HCT116 (cell line): ENCODE results near the gene MEGF8. TPM values are rescaled to one million over a fixed set of nuclear protein-coding genes. Genes with fewer than 3 reads are reported as not detected.

Experiments
- ATAC-seq: fragments of 200-7000 bp; cut with Tn5 transposase; 2 replicates; pipeline ENCODE4 v1.9.1; 2020; ENCODE audit warnings: mild to moderate bottlenecking, moderate library complexity
- BruUV-seq: library from RNA; stranded (reverse); fragments of 400-500 nt; replicated peaks from 2 replicates; lab custom pipeline; 2021; lab: Mats Ljungman, UMichigan
- CTCF ChIA-PET: fragments of 300-600 bp; sonication (Branson Sonifier 250); formaldehyde crosslinking; loops from one replicate; lab custom pipeline; 2021; ENCODE audit warnings: antibody characterized with exemption; lab: Charles Lee
- POLR2A ChIA-PET: fragments of 300-600, 350-600 bp; sonication (Branson Sonifier 250); formaldehyde crosslinking; loops from one replicate; lab custom pipeline; 2021; ENCODE audit warnings: antibody characterized with exemption; lab: Charles Lee
- RAD21 ChIA-PET, 2 experiments: fragments of 300-600 bp; sonication (Branson Sonifier 250); formaldehyde crosslinking; loops; one replicate each; lab custom pipeline; 2023; ENCODE audit warnings: low total read pairs in 2 of 2; ENCODE audit not compliant: uncharacterized antibody in 2 of 2, unreplicated experiment in 2 of 2, low non-redundant PET in 1 of 2; lab: Charles Lee
- DNase-seq: peaks from one replicate; pipeline ENCODE4 v3.0.0-alpha.2; 2010; ENCODE audit warnings: low read depth, low spot score
- H2AFZ ChIP-seq: fragments of 200-600 bp; shearing (Covaris generic), sonication (generic); 2 replicates; pipeline ENCODE4 v1.6.1; 2017; ENCODE audit warnings: low read depth, mixed run types, mixed read lengths, antibody characterized with exemption, low read length; ENCODE audit not compliant: poor library complexity, severe bottlenecking
- H3K27ac ChIP-seq: 2 replicates; pipeline ENCODE4 v1.5.1; 2012; ENCODE audit warnings: low read depth, low read length
- H3K27me3 ChIP-seq: fragments of 200-600 bp; sonication (generic); 2 replicates; pipeline ENCODE4 v1.6.1; 2016; ENCODE audit warnings: mixed run types, low read length, mixed read lengths; ENCODE audit not compliant: insufficient read depth
- H3K36me3 ChIP-seq, 2 experiments: fragments of 200-500 bp in 1 of 2; fragments of 200-600 bp in 1 of 2; sonication (Bioruptor generic) in 1 of 2; sonication (generic) in 1 of 2; 2 replicates each; pipeline versions ENCODE4 v1.5.1 to v1.6.1; 2014 to 2016; ENCODE audit warnings: low read length in 2 of 2, inconsistent platforms in 1 of 2, mixed read lengths in 1 of 2, mixed run types in 1 of 2; ENCODE audit not compliant: insufficient read depth in 2 of 2, control insufficient read depth in 1 of 2
- H3K4me1 ChIP-seq, 2 experiments: fragments of 200-600 bp in 1 of 2; sonication (generic) in 1 of 2; 2 replicates each; pipeline versions ENCODE4 v1.5.1 to v1.6.1; 2012 to 2017; ENCODE audit warnings: low read length in 2 of 2, inconsistent platforms in 1 of 2, mild to moderate bottlenecking in 1 of 2, mixed read lengths in 1 of 2, mixed run types in 1 of 2, moderate library complexity in 1 of 2; ENCODE audit not compliant: insufficient read depth in 2 of 2, control insufficient read depth in 1 of 2
- H3K4me2 ChIP-seq: fragments of 200-600 bp; sonication (generic); 2 replicates; pipeline ENCODE4 v1.6.1; 2017; ENCODE audit warnings: mixed run types, low read length, mixed read lengths
- H3K4me3 ChIP-seq, 2 experiments: fragments of 200-600 bp in 1 of 2; sonication (generic) in 1 of 2; replicated peaks in 1 of 2; 2 replicates each; pipeline ENCODE4 v1.5.1; 2011 to 2016; ENCODE audit warnings: low read length in 2 of 2, control low read depth in 1 of 2, low read depth in 1 of 2, mild to moderate bottlenecking in 1 of 2, mixed read lengths in 1 of 2, mixed run types in 1 of 2
- H3K79me2 ChIP-seq: fragments of 200-600 bp; sonication (generic); 2 replicates; pipeline ENCODE4 v1.6.1; 2017; ENCODE audit warnings: mild to moderate bottlenecking, mixed run types, low read length, moderate library complexity, mixed read lengths; ENCODE audit not compliant: insufficient read depth
- H3K9ac ChIP-seq: fragments of 200-600 bp; sonication (generic); 2 replicates; pipeline ENCODE4 v1.6.1; 2016; ENCODE audit warnings: low read length, mixed read lengths
- H3K9me2 ChIP-seq: fragments of 200-600 bp; sonication (generic), shearing (Covaris generic); 2 replicates; pipeline ENCODE4 v1.6.1; 2017; ENCODE audit warnings: mixed run types, mild to moderate bottlenecking, moderate library complexity; ENCODE audit not compliant: insufficient read depth
- H3K9me3 ChIP-seq, 2 experiments: fragments of 200-500 bp in 1 of 2; fragments of 200-600 bp in 1 of 2; sonication (Bioruptor generic) in 1 of 2; sonication (generic) in 1 of 2; 2 replicates each; pipeline ENCODE4 v1.6.1; 2014 to 2017; ENCODE audit warnings: low read length in 2 of 2, mixed read lengths in 2 of 2, inconsistent platforms in 1 of 2, low read depth in 1 of 2, mild to moderate bottlenecking in 1 of 2, mixed run types in 1 of 2, moderate library complexity in 1 of 2; ENCODE audit not compliant: control insufficient read depth in 1 of 2, insufficient read depth in 1 of 2
- H4K20me1 ChIP-seq: fragments of 200-600 bp; sonication (generic), shearing (Covaris generic); 2 replicates; pipeline ENCODE4 v1.6.1; 2017; ENCODE audit warnings: mixed run types, mild to moderate bottlenecking, moderate library complexity; ENCODE audit not compliant: insufficient read depth
- CBX3 ChIP-seq: IDR thresholded peaks from 2 replicates; pipeline ENCODE4 v1.6.1; 2012; ENCODE audit warnings: low read depth
- CEBPB ChIP-seq: IDR thresholded peaks from 2 replicates; pipeline ENCODE4 v1.6.1; 2012; ENCODE audit warnings: low read depth
- EGR1 ChIP-seq: IDR thresholded peaks from 2 replicates; pipeline ENCODE4 v1.6.1; 2012; ENCODE audit warnings: low read depth
- ELF1 ChIP-seq: IDR thresholded peaks from 2 replicates; pipeline ENCODE4 v1.6.1; 2012; ENCODE audit warnings: low read depth, borderline replicate concordance
- EZH2 ChIP-seq: fragments of 200-600 bp; sonication (generic); IDR thresholded peaks from 2 replicates; pipeline ENCODE4 v1.6.1; 2017; ENCODE audit warnings: antibody characterized with exemption, mixed run types
- EZH2phosphoT487 ChIP-seq: fragments of 200-600 bp; IDR thresholded peaks from 2 replicates; pipeline ENCODE4 v1.6.1; 2018; ENCODE audit warnings: antibody characterized with exemption, borderline replicate concordance
- FOSL1 ChIP-seq: IDR thresholded peaks from 2 replicates; pipeline ENCODE4 v1.6.1; 2012; ENCODE audit warnings: low read depth
- JUND ChIP-seq: IDR thresholded peaks from 2 replicates; pipeline ENCODE4 v1.6.1; 2012
- POLR2AphosphoS5 ChIP-seq: IDR thresholded peaks from 2 replicates; pipeline ENCODE4 v1.6.1; 2011; ENCODE audit warnings: mild to moderate bottlenecking, low read depth, low read length, moderate library complexity
- RAD21 ChIP-seq: IDR thresholded peaks from 2 replicates; pipeline ENCODE4 v1.6.1; 2012; ENCODE audit warnings: low read depth, mild to moderate bottlenecking
- REST ChIP-seq: IDR thresholded peaks from 2 replicates; pipeline ENCODE4 v1.6.1; 2012; ENCODE audit warnings: low read depth
- SP1 ChIP-seq: IDR thresholded peaks from 2 replicates; pipeline ENCODE4 v1.6.1; 2012; ENCODE audit warnings: low read depth
- SRF ChIP-seq: IDR thresholded peaks from 2 replicates; pipeline ENCODE4 v1.6.1; 2012; ENCODE audit warnings: low read depth
- ZBTB33 ChIP-seq: IDR thresholded peaks from 2 replicates; pipeline ENCODE4 v1.6.1; 2011; ENCODE audit warnings: mild to moderate bottlenecking, low read length, moderate library complexity; ENCODE audit not compliant: insufficient replicate concordance; ENCODE audit errors: extremely low read depth
- ZNF274 ChIP-seq: fragments of 200-500 bp; sonication (Bioruptor generic); IDR thresholded peaks from 2 replicates; pipeline ENCODE4 v1.6.1; 2014; ENCODE audit warnings: mild to moderate bottlenecking, low read depth, low read length, inconsistent platforms
- intact Hi-C: fragments of 100-400 bp; cut with micrococcal nuclease; formaldehyde crosslinking; loops from 2 replicates; pipeline ENCODE4 v1.10.0; 2022
- total RNA-seq: library from RNA; stranded (reverse); gene quantifications from one replicate; pipeline ENCODE4 v1.2.1, GENCODE V29; 2021; ENCODE audit not compliant: unreplicated experiment
- TF ChIP-seq, protein P1 (sequence below), 3 experiments: fragments of 200-600 bp in 1 of 3; sonication (generic) in 1 of 3; IDR thresholded peaks in 2 of 3; conservative IDR thresholded peaks in 1 of 3; 2 replicates each; pipeline ENCODE4 v1.5.1; 2012 to 2017; ENCODE audit warnings: low read depth in 2 of 3, low read length in 2 of 3, antibody characterized with exemption in 1 of 3, borderline replicate concordance in 1 of 3, control low read depth in 1 of 3, mild to moderate bottlenecking in 1 of 3, mixed read lengths in 1 of 3, mixed run types in 1 of 3, moderate library complexity in 1 of 3; ENCODE audit not compliant: insufficient read depth in 1 of 3

MEGF8 gene
- total RNA-seq, 1 experiment from 2014 or later: 24.0 TPM

DNA sequence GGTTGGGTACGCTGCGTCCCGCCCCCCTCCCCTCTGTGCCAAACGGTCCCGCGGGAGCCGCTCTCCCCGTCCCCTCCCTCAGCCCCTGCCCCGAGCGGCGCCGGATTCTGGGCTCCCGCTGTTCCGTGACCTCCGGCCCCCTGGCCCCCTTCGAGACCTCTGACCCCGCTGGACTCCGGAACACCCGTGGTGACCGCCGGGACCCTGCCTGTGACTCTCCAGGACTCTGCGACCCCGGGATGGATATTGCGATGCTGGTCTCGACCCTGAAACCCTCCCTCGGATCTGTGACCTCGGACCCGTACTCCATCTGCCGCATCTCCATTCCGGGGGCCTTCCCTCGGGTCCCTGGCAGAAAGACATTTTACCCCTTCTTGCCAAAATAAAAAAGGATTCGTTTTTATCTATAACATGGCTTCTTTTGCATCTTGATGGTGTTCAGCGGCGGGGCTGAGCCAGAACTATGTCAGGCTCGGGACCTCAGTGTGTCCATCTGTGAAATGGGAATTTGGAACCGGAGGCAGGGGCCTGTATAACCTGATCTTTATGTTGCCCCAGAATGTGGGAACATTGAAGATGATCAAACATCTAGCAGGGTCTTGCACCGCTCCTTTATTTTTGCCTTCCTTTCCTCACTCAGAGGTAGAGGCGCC is 654 bp upstream of the MEGF8 start (continued):
- TF ChIP-seq EGR1 (no peak), CEBPB (no peak), EZH2 (no peak)

DNA sequence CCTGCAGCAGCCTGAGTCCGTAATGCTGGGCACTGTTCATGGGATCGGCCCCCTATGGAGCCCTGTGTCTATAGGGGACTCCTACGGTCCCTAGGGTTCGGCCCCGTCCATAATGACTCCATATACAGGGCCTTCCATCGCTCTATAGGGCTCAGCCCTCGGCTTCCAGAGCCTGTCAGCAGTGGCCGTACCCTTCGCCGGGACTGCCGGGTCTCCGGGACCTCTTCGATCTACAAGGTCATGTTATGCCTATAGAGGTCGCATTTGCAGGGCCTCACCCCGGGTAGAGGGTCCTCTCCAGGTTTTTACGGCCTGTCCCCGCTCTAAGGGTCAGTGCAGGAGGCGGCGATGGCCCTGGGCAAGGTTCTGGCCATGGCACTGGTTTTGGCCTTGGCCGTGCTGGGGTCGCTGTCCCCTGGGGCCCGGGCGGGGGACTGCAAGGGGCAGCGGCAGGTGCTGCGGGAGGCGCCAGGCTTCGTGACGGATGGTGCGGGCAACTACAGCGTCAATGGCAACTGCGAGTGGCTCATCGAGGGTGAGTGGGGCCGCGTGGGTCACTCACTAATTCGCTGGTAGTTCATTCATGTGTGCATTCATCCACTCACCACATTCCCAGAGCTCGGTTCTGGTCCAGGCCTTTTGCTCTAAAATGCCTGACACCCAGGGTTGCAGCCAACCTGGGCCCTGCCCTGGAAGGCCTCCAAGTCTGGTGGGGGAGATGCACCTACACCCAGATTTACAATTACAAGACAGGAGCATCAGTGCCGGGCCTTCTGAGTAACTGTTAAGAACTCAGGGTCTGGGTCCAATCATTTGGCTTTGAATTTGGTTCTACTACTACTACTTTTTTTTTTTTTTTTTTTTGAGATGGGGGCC is 699 bp downstream of the MEGF8 start:
- peak; percentile 40 for ATAC-seq
- H3K4me1 ChIP-seq: peaks cover 10 to 17% of the 10 kb centered on the region in 2 experiments
- no peaks in the 10 kb centered on the region for H3K9me3 ChIP-seq
- ChIA-PET CTCF (no interaction called here), POLR2A (no interaction called here), RAD21 (no interaction called here)
- H4K20me1 ChIP-seq: no peaks in the 10 kb centered on the region
- intact Hi-C loops: loop anchor here (1.0 kb wide), 2 partner anchors 83 to 218 kb away; no protein-coding TSS in a partner anchor
- H2AFZ ChIP-seq: no peak overlapping the region
- TSS peak; percentile 79 for BruUV-seq
- peak overlapping the region; percentile 93 for H3K4me2 ChIP-seq
- no peaks in the 10 kb centered on the region for H3K27me3 ChIP-seq
- H3K36me3 ChIP-seq: no peaks in the 10 kb centered on the region
- peak overlapping the region; percentile 86 for H3K9ac ChIP-seq
- H3K79me2 ChIP-seq: peaks cover 17% of the 10 kb centered on the region
- peak overlapping the region; percentile 90 to 95 for H3K4me3 ChIP-seq
- DNase-seq: no peak
- H3K27ac ChIP-seq: peak overlapping the region; percentile 62
- H3K9me2 ChIP-seq: no peaks in the 10 kb centered on the region
- TF ChIP-seq RAD21 (no peak), CBX3 (no peak), EZH2phosphoT487 (no peak), ZNF274 (no peak), EGR1 (no peak), ZBTB33 (no peak), REST (no peak), FOSL1 (no peak), SP1 (no peak), POLR2AphosphoS5 (no peak), EZH2 (no peak), ELF1 (no peak), JUND (no peak), SRF (no peak)
- TF ChIP-seq, protein P1, sequence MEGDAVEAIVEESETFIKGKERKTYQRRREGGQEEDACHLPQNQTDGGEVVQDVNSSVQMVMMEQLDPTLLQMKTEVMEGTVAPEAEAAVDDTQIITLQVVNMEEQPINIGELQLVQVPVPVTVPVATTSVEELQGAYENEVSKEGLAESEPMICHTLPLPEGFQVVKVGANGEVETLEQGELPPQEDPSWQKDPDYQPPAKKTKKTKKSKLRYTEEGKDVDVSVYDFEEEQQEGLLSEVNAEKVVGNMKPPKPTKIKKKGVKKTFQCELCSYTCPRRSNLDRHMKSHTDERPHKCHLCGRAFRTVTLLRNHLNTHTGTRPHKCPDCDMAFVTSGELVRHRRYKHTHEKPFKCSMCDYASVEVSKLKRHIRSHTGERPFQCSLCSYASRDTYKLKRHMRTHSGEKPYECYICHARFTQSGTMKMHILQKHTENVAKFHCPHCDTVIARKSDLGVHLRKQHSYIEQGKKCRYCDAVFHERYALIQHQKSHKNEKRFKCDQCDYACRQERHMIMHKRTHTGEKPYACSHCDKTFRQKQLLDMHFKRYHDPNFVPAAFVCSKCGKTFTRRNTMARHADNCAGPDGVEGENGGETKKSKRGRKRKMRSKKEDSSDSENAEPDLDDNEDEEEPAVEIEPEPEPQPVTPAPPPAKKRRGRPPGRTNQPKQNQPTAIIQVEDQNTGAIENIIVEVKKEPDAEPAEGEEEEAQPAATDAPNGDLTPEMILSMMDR (IDR thresholded peaks at IDR 0.05 in 2 of 3, conservative IDR thresholded peaks at IDR 0.05 in 1 of 3; ENCODE audit: borderline replicate concordance in 1 of 3, insufficient read depth in 1 of 3, low read depth in 2 of 3, low read length in 2 of 3): 0 out of 6 replicates have a peak, but pooled peaks of 2 of the 3 experiments have one; percentile 10 to 21
